Ramos (cell line): ENCODE data around the gene CDK14.
"Not testable (repeated sequence)": the region's sequence is repeated elsewhere in the genome, so short reads cannot be mapped to it uniquely, and the experiment has no call there.

ENCODE experiments used
- in situ Hi-C: fragments of 300-500 bp; cut with MboI; formaldehyde crosslinking; loops from one replicate; pipeline ENCODE4 v1.14.3; 2022; ENCODE audit warnings: low sequenced_read_pairs; ENCODE audit not compliant: unreplicated experiment

Gene CDK14

GRCh38 chr7:90740386-90740785, 144.3 kb downstream of the CDK14 start:
- in situ Hi-C loops = no loop called here

DNA sequence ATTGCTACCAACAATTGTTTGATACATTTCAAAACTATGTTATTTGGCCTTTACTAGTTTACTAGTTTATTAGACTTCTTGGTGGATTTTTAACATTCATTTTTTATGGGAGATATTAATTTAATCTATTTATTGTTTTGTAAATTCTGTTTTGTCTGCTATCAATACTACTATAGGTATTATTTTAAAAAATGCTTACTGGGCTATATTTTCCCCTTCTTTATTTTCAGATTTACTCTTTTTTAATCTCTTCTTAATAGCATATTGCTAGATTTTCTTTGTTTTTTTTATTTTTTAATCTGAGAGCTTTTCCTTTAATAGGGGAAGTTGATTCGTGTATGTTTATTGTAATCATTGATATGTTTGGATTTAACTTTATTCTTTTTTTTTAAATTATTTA, 147.5 kb downstream of the CDK14 start:
- in situ Hi-C loops = no loop called here

- in situ Hi-C loops = no loop called here
Observed at GRCh38 chr7:90747516-90747915, 151.4 kb downstream of the CDK14 start.

DNA sequence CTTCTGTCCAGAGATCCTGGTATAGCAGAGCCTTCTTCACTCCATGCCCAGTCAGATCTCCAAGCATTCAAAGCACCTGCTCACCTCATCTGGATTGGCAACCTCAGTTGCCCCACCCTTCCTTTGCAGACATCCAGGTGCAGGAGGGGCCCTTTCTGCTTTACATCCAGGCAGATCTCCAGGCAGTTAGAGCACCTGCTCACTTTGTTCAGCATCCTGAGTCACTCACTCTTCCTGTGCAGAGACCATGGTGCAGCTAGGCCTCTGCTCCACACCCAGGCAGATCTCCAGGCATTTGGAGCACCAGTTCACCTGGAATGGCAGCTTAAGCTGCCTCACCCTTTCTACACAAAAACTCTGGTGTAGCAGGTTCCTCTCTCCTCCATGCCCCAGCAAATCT, 153.1 kb downstream of the CDK14 start:
- in situ Hi-C loops = no loop called here

DNA sequence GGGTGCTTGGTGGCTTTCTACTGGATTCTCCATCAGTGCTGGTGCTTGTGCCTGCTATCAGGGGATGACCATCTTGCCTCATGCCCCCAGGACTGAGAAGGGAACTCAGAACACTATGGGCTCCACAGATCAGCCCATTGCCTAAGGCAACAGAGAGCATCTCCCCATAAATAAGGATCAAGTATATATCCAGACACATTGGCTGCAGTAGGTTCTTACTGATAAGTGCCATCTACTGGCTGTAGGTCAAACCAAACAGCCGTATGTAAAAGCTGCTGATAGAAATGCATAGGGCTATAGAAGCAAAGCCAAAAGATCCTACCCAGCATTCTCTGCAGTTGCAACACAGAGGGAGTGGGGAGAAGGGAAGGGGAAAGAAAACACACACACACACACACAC, 153.7 kb downstream of the CDK14 start:
- in situ Hi-C loops = no loop called here

- in situ Hi-C loops = no loop called here
Observed at GRCh38 chr7:90751595-90751994, 155.5 kb downstream of the CDK14 start.

DNA sequence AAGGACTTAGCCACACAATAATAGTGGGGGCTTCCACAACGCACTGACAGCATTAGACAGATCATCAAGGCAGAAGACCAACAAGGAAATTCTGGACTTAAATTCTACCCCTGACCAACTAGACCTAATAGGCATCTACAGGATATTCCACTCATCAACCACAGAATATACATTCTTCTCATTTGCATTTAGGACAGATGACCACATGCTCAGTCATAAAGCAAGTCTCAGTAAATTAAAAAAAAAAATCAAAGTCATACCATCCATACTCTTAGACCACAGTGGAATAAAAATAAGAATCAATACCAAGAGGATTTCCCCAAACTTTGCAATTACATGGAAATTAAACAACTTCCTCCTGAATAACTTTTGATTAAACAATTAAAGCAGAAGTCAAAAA, 155.9 kb downstream of the CDK14 start:
- in situ Hi-C loops = no loop called here

- in situ Hi-C loops = no loop called here
Observed at GRCh38 chr7:90755041-90755440, 158.9 kb downstream of the CDK14 start.

DNA sequence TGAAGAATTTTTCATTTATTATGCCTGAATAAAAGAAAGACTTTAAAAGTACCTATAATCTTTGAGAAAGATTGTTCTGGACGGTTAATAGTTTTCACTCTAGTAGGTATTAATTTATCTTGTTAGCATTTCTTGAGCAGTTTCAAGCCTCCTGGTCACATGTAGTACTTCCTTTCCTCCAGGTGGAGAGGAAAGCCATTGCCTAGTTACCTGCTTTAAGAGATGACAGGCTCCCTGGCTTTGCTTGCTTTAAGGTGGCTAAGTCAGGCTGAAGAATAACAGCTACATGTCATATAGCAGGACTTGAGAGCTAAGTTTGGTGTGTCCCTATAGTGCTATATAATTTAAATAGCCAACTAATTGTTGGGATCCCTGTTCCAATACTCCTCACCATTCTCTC, 160.2 kb downstream of the CDK14 start:
- in situ Hi-C loops = no loop called here

DNA sequence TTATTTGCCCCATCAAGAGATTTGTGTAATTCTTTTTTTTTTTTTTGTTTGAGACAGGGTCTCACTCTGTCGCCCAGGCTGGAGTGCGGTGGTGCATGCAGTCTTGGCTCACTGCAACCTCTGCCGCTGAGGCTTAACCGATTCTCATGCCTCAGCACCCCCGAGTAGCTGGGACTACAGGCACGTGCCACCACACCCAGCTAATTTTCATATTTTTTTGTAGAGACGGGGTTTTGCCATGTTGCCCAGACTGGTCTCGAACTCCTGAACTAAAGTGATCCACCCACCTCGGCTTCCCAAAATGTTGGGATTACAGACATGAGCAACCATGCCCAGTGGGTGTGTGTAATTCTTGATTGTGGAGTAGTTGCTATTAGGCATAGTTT, 161.4 kb downstream of the CDK14 start:
- in situ Hi-C loops = not testable (repeated sequence)

DNA sequence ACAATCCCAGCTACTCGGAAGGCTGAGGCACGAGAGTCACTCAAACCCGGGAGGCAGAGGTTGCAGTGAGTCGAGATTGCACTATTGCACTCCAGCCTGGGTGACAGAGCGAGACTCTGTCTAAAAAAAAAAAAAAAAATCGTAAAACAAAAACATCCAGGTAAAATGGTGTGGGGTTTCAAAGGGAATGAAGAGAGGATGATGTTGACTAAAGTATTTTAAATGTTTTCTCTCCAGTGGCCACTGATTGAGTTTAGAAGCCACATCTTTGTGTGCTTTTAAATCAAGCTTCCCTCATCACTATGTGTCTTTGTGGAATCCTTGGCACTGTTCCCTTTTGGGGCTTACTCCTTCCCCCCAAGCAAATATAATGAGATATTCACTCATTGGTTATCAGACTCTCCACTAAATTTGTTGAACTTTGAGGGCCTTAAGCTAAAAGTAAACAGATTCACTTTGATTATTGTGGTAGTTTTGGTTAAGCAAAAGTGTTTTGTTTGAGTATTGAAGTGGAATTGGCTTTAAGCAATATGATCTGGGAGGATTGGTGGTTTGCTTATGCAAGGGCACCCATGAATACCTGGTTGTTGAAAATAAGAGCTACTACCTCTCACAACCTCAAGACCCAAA, 162.9 kb downstream of the CDK14 start:
- in situ Hi-C loops = no loop called here

DNA sequence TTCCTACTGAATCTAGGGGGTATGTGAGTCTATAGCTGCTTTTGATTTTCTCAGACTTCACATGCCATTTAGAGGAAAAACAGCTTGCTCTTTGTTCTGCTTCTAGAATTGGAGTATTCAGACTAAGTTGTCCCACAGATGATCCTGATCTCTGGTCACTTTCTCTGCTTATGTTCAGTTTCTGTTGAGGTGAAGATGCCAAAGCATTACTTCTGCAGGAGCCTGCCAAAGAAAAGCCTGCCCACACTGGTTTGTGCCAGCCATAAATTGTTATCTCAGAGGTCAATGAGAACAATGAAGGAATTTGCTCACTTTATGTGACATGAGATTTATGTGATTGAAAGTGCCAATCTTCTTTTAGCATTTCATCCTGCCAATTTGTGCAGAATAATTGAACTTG, 163.6 kb downstream of the CDK14 start:
- in situ Hi-C loops = no loop called here

DNA sequence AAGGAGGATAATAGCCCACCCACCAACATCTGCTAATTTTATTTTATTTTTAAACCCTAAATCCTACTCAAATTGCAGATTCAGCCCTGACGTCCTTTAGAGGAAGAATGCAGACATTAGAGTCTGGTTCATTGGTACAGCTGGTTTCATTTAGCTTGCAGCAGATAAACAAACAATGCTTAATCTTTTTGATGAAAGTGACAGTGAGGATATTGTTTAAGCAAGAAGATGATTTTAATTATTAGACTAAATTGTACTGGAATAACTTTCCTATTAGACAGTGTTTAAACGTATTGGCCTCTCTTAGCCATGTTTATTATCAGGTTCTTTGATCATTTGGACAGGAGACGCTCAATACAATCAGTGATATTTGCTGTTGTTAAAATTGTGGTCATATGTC, 164.8 kb downstream of the CDK14 start:
- in situ Hi-C loops = no loop called here

DNA sequence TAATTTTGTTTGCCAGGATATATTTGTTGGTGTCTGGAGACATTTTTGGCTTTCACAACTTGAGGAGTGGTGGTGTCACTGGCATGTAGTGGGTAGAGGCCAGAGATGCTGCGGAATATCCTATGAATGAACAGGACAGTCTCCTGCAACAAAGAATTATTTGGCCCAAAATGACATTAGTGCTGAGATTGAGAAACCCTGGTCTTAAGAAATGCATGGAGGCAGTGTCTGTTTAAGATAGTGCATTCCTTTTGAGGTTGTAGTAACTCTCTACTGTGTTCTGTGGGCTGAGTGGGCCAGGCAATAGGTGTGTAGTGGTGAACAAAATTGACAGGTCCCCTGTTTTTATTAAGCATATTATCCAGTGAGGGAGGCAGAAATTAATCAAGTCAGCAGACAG, 165.5 kb downstream of the CDK14 start:
- in situ Hi-C loops = no loop called here

DNA sequence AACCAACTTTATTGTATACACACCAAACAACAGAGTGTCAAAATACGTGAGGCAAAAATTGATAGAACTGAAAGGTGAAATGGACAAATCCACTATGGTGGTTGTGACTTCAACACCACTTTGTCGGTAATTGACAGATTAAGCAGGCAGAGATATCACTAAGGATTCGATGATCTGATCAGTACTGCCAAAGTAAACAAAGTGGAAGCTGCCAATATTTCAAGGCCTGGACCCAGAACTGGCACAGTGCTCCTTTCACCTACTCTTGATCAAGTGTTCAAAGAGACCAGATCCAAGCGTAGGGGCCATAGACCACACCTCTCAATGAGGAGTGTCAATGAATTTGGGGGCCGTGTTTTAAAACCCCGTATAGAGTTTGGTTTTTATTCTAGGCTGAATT, 167.0 kb downstream of the CDK14 start:
- in situ Hi-C loops = no loop called here

- in situ Hi-C loops = no loop called here
Observed at GRCh38 chr7:90764848-90765570, 168.9 kb downstream of the CDK14 start.

DNA sequence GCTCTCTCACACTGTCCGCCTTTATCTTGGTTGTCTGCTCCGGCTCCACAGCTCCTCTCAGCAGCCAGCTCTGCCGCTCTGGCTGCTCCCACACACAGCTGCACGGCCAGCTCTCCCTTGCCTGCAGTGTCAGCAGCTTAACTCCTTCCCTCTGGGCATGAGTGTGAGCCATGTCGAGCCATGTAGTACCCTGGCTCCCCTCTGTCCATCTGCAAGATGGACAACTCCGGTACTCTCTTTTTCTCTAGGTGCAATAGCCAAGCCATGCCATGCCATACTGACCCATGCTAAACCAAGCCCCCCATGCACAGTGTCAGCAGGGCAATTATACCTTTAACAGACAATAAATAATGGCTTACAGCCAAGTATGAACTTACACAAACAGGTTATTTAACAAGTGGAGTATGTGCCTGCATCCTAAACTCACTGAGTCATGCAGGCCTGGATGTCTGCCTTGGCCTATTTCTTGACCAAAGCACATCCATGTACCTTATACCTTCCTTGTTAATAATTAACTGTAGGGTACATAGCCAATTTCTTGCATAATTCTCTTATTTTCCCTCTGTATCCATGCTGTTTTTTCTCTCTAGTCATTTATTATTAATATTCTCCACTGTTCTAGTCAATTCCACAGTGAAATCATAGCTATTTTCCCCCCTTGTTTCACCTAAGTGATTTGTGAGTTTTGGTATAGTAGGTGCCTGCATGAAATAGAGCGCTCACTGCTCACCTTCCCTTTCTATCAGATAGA, 170.9 kb downstream of the CDK14 start:
- in situ Hi-C loops = no loop called here

GRCh38 chr7:90768301-90768700, 172.2 kb downstream of the CDK14 start:
- in situ Hi-C loops = no loop called here

GRCh38 chr7:90769036-90769435, 172.9 kb downstream of the CDK14 start:
- in situ Hi-C loops = no loop called here

DNA sequence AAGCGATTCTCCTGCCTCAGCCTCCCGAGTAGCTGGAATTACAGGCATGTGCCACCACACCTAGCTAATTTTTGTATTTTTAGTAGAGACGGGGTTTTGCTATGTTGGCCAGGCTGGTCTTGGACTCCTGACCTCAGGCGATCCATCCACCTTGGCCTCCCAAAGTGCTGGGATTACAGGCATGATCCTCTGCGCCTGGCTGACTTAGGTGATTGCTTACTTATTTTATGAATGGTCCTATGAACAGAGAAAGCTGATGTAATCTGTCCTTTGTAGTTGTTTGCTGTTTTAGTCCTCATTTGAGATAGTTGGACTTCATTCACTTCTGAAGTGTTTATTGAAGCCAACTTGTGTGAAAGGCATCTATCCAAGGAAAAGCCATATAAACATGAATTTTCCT, 173.4 kb downstream of the CDK14 start:
- in situ Hi-C loops = not testable (repeated sequence)

DNA sequence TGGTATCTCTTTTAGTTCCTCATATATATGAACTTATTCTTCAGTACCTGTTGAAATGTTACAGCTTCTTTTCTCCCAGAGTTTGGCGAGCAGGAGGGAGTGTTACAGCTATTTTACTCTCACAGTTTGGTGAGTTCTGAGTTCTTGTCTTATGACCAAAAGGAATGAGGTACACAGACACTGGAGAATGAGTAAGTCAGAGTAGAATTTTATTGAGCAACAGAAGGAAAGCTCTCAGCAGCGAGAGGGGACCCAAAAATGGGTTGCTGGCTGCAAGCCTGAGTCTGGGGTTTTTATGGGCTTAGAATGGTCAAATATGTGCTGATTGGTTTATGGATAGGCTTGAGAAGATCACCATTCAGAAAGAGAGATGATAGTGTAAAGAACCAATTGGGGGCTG, 175.2 kb downstream of the CDK14 start:
- in situ Hi-C loops = no loop called here

DNA sequence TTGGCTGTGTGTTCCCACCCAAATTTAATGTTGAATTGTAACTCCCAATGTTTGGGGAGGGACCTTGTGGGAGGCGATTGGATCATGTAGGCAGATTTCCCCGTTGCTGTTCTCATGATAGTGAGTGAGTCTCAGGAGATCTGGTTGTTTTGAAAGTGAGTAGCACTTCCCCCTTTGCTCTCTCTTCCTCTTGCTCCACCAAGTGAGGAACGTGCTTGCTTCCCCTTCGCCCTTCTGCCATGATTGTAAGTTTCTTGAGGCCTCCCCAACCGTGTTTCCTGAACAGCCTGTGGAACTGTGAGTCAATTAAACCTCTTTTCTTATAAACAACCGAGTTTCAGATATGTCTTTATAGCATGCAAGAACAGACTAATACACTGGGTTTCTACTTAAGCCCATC, 176.3 kb downstream of the CDK14 start:
- in situ Hi-C loops = no loop called here
